OCI-LY1 (cell line): ENCODE measurements around the gene GOLIM4.

ENCODE experiments used
- H2AFZ ChIP-seq: fragments of 200-600 bp; sonication (generic), shearing (Covaris generic); 2 replicates; pipeline ENCODE4 v1.6.0; 2014; ENCODE audit warnings: antibody characterized with exemption, mild to moderate bottlenecking, low read length
- H3F3A ChIP-seq: fragments of 200-600 bp; sonication (generic), shearing (Covaris generic); 2 replicates; pipeline ENCODE4 v1.6.0; 2014; ENCODE audit warnings: mild to moderate bottlenecking, antibody characterized with exemption, low read length, moderate library complexity; ENCODE audit not compliant: insufficient read depth
- H3K27ac ChIP-seq: fragments of 200-600 bp; sonication (generic); 2 replicates; pipeline ENCODE4 v1.5.1; 2014; ENCODE audit warnings: low read length, mixed run types, mild to moderate bottlenecking, low read depth; ENCODE audit not compliant: poor library complexity, severe bottlenecking
- H3K27me3 ChIP-seq: fragments of 200-600 bp; sonication (generic); 2 replicates; pipeline ENCODE4 v1.6.0; 2014; ENCODE audit warnings: antibody characterized with exemption, mild to moderate bottlenecking, low read length, moderate library complexity; ENCODE audit not compliant: insufficient read depth
- H3K36me3 ChIP-seq: fragments of 200-600 bp; sonication (generic); 2 replicates; pipeline ENCODE4 v1.6.1; 2014; ENCODE audit warnings: mild to moderate bottlenecking, antibody characterized with exemption, low read length, moderate library complexity, mixed read lengths; ENCODE audit not compliant: insufficient read depth
- H3K4me1 ChIP-seq: fragments of 200-600 bp; sonication (generic); 2 replicates; pipeline ENCODE4 v1.5.1; 2014; ENCODE audit warnings: mild to moderate bottlenecking, low read length, moderate library complexity; ENCODE audit not compliant: insufficient read depth, severe bottlenecking
- H3K4me2 ChIP-seq: fragments of 200-600 bp; sonication (generic), shearing (Covaris generic); 2 replicates; pipeline ENCODE4 v1.6.1; 2014; ENCODE audit warnings: low read length
- H3K4me3 ChIP-seq: fragments of 200-600 bp; sonication (generic); 2 replicates; pipeline ENCODE4 v1.5.1; 2014; ENCODE audit warnings: low read length, low read depth, mild to moderate bottlenecking, mixed read lengths; ENCODE audit not compliant: poor library complexity, severe bottlenecking
- H3K79me2 ChIP-seq: fragments of 200-600 bp; shearing (Covaris generic); 2 replicates; pipeline ENCODE4 v1.6.1; 2016; ENCODE audit warnings: mixed run types, low read length, mixed read lengths; ENCODE audit not compliant: insufficient read depth
- H3K9ac ChIP-seq: fragments of 200-600 bp; sonication (generic), shearing (Covaris generic); 2 replicates; pipeline ENCODE4 v1.6.1; 2014; ENCODE audit warnings: mild to moderate bottlenecking, low read length, mixed read lengths
- H3K9me2 ChIP-seq: fragments of 200-600 bp; sonication (generic), shearing (Covaris generic); 2 replicates; pipeline ENCODE4 v1.6.1; 2014; ENCODE audit warnings: low read depth, mild to moderate bottlenecking, low read length, mixed read lengths
- H3K9me3 ChIP-seq: fragments of 200-600 bp; shearing (Covaris generic); 2 replicates; pipeline ENCODE4 v1.6.1; 2014; ENCODE audit warnings: low read length, mixed read lengths
- H4K20me1 ChIP-seq: fragments of 200-600 bp; sonication (generic), shearing (Covaris generic); 2 replicates; pipeline ENCODE4 v1.6.0; 2016; ENCODE audit warnings: mild to moderate bottlenecking, low read length; ENCODE audit not compliant: insufficient read depth
- EZH2 ChIP-seq: fragments of 200-600 bp; sonication (generic), shearing (Covaris generic); IDR thresholded peaks from 2 replicates; pipeline ENCODE4 v1.8.0; 2017; ENCODE audit warnings: borderline replicate concordance, mixed run types, mild to moderate bottlenecking, antibody characterized with exemption, low read length, moderate library complexity, mixed read lengths
- TF ChIP-seq, protein P1 (sequence below): fragments of 200-600 bp; sonication (generic), shearing (Covaris generic); IDR thresholded peaks from 2 replicates; pipeline ENCODE4 v1.5.1; 2017; ENCODE audit warnings: mild to moderate bottlenecking, antibody characterized with exemption, low read length, moderate library complexity, mixed read lengths

GOLIM4 gene

DNA sequence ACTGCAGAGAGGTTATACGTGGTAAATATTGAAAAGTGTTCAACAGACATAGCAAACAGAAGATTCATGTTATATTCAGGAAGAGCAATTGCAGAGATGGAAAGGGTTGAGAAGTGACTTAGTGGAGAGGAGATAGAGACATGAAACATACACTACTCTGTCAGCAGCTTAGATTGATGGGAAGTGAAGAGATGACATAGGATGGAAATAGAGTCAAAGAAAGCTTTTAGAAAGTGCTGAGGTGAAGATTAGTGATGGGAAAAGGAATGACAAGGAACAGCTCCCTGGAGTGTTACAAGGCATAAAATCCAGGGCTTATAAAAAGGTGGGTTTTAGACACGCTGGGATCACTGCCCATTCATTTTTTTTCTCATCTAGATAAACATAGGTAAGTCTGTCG is 17.2 kb upstream of the GOLIM4 start:
- no peak overlapping the region for H2AFZ ChIP-seq
- H3K9me3 ChIP-seq, result no peaks in the 10 kb centered on the region
- no peaks in the 10 kb centered on the region for H4K20me1 ChIP-seq
- no peaks in the 10 kb centered on the region for H3K9me2 ChIP-seq
- no peak overlapping the region for H3K27ac ChIP-seq
- H3F3A ChIP-seq, result no peaks in the 10 kb centered on the region
- H3K4me1 ChIP-seq, result no peaks in the 10 kb centered on the region
- H3K4me3 ChIP-seq, result no peak overlapping the region
- no peak overlapping the region for H3K4me2 ChIP-seq
- H3K9ac ChIP-seq, result no peak overlapping the region
- H3K79me2 ChIP-seq, result no peaks in the 10 kb centered on the region
- H3K36me3 ChIP-seq, result no peaks in the 10 kb centered on the region
- H3K27me3 ChIP-seq, result no peaks in the 10 kb centered on the region
- TF ChIP-seq, protein P1, sequence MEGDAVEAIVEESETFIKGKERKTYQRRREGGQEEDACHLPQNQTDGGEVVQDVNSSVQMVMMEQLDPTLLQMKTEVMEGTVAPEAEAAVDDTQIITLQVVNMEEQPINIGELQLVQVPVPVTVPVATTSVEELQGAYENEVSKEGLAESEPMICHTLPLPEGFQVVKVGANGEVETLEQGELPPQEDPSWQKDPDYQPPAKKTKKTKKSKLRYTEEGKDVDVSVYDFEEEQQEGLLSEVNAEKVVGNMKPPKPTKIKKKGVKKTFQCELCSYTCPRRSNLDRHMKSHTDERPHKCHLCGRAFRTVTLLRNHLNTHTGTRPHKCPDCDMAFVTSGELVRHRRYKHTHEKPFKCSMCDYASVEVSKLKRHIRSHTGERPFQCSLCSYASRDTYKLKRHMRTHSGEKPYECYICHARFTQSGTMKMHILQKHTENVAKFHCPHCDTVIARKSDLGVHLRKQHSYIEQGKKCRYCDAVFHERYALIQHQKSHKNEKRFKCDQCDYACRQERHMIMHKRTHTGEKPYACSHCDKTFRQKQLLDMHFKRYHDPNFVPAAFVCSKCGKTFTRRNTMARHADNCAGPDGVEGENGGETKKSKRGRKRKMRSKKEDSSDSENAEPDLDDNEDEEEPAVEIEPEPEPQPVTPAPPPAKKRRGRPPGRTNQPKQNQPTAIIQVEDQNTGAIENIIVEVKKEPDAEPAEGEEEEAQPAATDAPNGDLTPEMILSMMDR, result no peak
- TF ChIP-seq EZH2, result no peak

DNA sequence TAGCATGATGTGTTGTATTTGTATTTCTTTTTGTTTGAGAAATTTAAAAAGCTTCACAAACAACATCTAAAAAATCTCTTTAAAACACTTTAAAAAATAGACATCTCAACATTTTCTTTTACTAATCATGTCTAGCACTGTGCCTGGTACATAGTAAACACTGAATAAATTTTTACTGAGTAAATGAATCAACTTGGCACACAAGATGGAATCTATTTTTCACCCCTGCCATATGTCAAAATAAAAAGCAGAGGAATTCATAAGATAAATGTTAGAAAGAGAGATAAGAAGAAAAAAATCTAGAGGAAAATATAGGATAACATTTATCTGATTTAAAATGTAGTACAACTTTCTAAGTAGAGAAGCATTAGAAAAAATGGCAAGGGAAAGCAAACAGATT is 8.6 kb upstream of the GOLIM4 start:
- Histone ChIP-seq H2AFZ (no peak overlapping the region), H3K4me1 (no peaks in the 10 kb centered on the region)

DNA sequence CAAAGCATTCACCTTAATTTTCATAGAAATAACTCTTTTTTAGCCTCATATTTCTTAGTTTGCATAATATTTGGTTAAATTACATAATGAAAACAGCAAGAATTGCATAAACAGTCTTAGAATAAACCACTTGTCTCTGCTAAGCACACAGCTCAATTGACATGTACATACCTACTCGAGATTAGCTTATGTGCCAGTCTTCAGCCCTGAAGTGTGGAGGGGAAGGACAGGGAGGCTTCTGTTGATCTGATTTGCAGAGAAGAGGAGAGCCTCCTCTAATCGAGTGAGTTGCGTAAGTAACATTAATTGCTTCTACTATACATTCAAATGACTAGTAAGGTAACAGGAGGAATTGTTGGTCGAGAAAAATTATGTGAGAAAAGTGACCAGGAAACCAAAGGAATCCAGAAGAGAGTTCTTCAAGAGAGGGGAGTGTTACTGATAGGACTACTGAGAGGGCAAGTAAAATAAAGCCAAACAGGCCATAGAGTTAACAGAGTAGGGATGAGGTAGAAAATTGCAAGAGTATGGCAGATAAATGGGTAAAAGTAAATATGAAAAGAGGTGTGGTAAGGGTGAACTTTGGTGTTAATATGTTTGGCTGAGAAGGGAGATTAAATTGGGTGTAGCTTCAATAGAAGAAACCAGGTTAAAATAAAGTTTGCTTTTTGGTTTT is 7.1 kb upstream of the GOLIM4 start:
- Histone ChIP-seq H3K36me3 (no peaks in the 10 kb centered on the region), H3K4me3 (no peak overlapping the region), H3K9me2 (no peaks in the 10 kb centered on the region), H2AFZ (no peak overlapping the region), H3K4me1 (no peaks in the 10 kb centered on the region), H4K20me1 (no peaks in the 10 kb centered on the region), H3K9me3 (no peaks in the 10 kb centered on the region), H3K4me2 (no peak overlapping the region), H3K79me2 (no peaks in the 10 kb centered on the region), H3K27ac (no peak overlapping the region), H3K9ac (no peak overlapping the region), H3K27me3 (no peaks in the 10 kb centered on the region), H3F3A (no peaks in the 10 kb centered on the region)
- no peak for TF ChIP-seq EZH2
- TF ChIP-seq, protein P1, result no peak

More for the DNA sequence above, 8.6 kb upstream of the GOLIM4 start:
- TF ChIP-seq EZH2, result no peak
- TF ChIP-seq, protein P1, result no peak
- Histone ChIP-seq H3K4me2 (no peak overlapping the region), H3K36me3 (no peaks in the 10 kb centered on the region), H3K27me3 (no peaks in the 10 kb centered on the region), H3K9me2 (no peaks in the 10 kb centered on the region), H3K27ac (no peak overlapping the region), H3K79me2 (no peaks in the 10 kb centered on the region), H4K20me1 (no peaks in the 10 kb centered on the region), H3F3A (no peaks in the 10 kb centered on the region), H3K9ac (no peak overlapping the region), H3K9me3 (no peaks in the 10 kb centered on the region), H3K4me3 (no peak overlapping the region)
